ENCODE results near the gene JDP2.

GRCh38 chr14:75448209-75448608, 20.4 kb downstream of the JDP2 start:
- no peak for TF ChIP-seq CTCF (IDR thresholded peaks at IDR 0.05; ENCODE audit: insufficient read depth, low read depth, low read length)
- TF ChIP-seq EZH2 (IDR thresholded peaks at IDR 0.05; ENCODE audit: insufficient read depth, low read length): no peak
